HG03039 (cell line): ENCODE data around the gene TRIP13.
A peak's percentile ranks its signal among the peaks of the same experiment; 100 is the strongest.

ENCODE experiments used
- ATAC-seq: cut with Tn5 transposase; IDR thresholded peaks from one replicate; pipeline ENCODE4 v1.9.1; 2021; ENCODE audit warnings: mild to moderate bottlenecking, moderate library complexity; ENCODE audit not compliant: unreplicated experiment

TRIP13 gene

DNA sequence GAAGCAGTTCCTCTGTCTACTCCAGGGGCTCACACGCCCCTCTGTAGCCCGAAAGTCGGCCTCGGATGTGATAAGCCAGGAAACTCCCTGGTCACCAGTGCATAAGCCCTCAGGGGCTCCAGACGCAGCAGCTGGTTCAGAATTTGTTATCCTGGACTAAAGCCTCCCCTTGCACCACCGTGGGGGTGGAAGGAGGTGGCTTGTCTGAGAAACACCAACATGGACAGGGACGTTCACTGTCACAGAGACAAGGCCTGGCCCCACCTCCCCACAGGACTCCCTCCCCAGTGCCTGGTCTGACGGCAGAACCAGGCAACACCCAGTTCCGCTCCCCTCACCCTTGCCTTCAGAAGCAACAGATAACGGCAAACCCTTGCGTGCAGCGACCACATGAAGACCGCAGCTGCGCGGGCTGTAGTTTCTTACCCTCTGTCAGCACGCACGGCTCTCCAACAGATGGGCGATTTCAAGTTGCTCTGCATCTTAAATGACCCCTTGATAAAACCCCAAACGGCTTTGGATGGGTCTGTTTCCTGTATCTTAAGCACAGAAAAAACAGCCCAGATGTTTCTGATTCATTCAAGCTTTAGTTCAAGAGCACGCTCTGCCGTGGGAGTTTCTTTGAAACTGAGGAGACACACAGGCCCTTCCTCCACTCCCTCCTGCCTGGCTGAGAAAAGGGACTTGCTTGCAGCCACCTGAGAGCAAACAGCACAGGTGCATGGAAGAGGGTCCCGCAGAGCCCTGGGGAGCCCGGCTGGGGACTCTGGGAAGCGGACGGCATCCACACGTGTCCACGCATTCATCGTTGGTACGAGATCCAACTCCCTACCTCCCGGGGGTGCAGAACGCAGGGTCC lies 71.2 kb downstream of the TRIP13 start:
- peak; percentile 70 for ATAC-seq

DNA sequence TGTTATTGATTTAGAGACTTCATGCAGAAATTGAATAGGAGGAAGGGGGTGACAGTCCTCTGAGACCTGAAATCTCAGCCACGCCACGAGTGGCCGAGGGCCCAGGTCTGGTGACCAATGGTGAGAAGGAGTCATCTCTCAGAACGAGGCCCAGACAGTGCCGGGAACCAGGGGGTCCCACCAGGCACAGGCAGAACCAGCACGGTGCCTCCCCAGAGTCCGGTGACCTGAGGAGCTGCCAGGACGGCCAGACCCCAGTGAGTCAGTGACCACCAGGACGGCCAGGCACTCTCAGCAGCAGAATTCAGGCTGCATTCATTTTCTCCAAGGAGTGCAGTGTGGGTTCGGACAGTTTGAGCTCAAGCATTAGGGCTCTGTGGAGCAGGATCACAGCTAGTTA lies 72.1 kb downstream of the TRIP13 start:
- no peak for ATAC-seq

DNA sequence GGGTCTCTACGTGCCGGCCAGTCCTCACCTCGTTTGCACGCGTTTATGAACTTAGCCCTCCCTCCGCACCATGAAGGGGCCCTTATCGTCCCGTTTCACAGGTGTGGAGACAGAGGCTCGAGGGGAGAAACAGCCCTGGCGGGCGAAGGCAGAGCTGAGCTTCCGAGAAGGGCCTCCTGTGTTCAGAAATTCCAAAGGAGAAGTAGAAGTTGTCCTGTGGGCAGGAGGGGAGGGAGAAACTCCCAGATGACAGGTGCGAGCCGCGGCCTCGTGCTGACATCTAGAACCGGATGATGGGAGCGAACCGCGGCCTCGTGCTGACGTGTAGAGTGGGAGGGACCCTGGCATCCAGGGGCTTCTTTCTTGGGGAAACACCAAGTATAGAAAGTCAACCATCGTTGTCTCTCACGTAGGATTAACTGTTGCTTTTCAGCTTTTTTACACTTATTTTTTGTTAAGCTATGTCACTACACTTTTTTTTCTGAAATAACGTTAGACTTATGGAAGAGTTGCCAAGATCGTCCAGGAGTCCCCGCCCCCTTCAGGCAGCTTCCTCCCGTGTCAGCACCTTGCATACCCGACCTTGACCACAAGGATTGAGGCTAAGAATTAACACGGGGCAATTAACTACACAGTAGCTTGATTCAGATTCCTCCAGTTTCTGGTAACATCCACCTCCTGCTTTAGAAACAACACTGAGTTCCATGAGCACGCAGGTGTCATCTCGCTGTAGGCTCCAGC lies 73.1 kb downstream of the TRIP13 start:
- no peak for ATAC-seq

DNA sequence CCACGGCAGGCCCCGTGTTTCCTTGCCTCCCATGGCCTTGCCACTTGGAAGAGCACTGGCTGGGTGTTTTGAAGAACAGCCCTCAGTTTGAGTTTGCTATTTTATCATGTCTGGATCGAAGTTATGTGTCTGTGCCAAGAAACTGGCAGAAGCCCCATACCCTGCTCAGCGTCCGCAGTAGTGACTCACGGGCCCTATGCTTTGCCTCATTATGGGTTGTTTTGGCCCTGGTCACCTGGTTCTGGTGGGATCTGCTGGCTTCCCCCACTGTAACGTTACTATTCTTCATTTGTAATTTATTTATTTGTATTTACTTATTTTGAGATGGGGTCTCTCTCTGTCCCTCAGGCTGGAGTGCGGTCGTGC lies 73.6 kb downstream of the TRIP13 start:
- ATAC-seq: no peak

DNA sequence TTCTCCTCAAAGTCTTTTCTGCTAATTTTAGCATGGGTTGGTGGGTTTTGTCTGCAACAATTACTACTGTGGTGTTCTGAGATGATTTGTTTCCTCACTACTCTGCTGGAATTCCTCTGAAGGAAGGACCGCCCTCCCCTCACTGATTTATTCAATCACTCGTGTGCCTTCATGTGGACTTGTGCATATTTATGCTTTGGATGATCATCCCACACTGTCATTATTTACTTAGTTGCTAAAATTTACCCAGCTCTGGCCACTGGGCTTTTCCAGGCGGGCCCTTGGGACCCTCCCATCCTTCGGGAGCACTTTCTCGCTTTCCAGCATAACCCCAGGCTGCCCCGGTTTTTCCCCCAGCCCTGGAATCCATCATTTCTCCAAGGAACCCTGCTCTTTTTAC lies 74.3 kb downstream of the TRIP13 start:
- ATAC-seq: no peak
